GM12878 (cell line): ENCODE data around the gene PCDHGC5. TPM values are rescaled to one million over a fixed set of nuclear protein-coding genes. Genes with fewer than 3 reads are reported as not detected.
A peak's percentile ranks its signal among the peaks of the same experiment; 100 is the strongest.

Source experiments
- ATAC-seq: fragments of 200-7000 bp; cut with Tn5 transposase; 3 replicates; pipeline ENCODE4 v1.9.1; 2020; ENCODE audit warnings: mild to moderate bottlenecking, moderate library complexity
- BruUV-seq: library from RNA; stranded (reverse); fragments of 400-500 nt; replicated peaks from 2 replicates; lab custom pipeline; 2021; lab: Mats Ljungman, UMichigan
- CTCF ChIA-PET: fragments of 300-600 bp; sonication (Branson Sonifier 250); formaldehyde crosslinking; extraction: SDS; loops from one replicate; lab custom pipeline; 2021; ENCODE audit warnings: inconsistent platforms; lab: Yijun Ruan, JAX
- POLR2A ChIA-PET: fragments of 350-600 bp; formaldehyde crosslinking; extraction: SDS; loops from one replicate; lab custom pipeline; 2021; ENCODE audit warnings: inconsistent platforms; lab: Charles Lee
- RAD21 ChIA-PET: fragments of 300-600 bp; sonication (Branson Sonifier 250); formaldehyde crosslinking; loops from one replicate; lab custom pipeline; 2023; ENCODE audit warnings: antibody characterized with exemption; ENCODE audit not compliant: unreplicated experiment; lab: Charles Lee
- SMC1A ChIA-PET: fragments of 300-600 bp; sonication (Branson Sonifier 250); formaldehyde crosslinking; loops from one replicate; lab custom pipeline; 2023; ENCODE audit not compliant: unreplicated experiment, uncharacterized antibody; lab: Charles Lee
- DNase-seq: peaks from one replicate; pipeline ENCODE4 v3.0.0-alpha.2; 2011; ENCODE audit warnings: low read depth, low spot score
- FAIRE-seq: peaks from 3 replicates; lab custom pipeline; 2011; peaks lifted over from hg19 to GRCh38; lab: Jason Lieb, UNC
- H2AFZ ChIP-seq: 2 replicates; pipeline ENCODE4 v1.6.0; 2011; ENCODE audit warnings: low read depth, low read length, control low read depth; ENCODE audit not compliant: control insufficient read depth
- H3K27ac ChIP-seq: 2 replicates; pipeline ENCODE4 v1.5.1; 2011; ENCODE audit warnings: control low read depth; ENCODE audit not compliant: control insufficient read depth, insufficient read depth
- H3K27me3 ChIP-seq, 2 experiments: replicated peaks in 1 of 2; 2 replicates each; pipeline versions ENCODE4 v1.6.0 to v1.6.1; 2011; ENCODE audit warnings: low read length in 1 of 2; ENCODE audit not compliant: control insufficient read depth in 2 of 2, insufficient read depth in 2 of 2
- H3K36me3 ChIP-seq, 2 experiments: 2 replicates each; pipeline ENCODE4 v1.5.1; 2011; ENCODE audit warnings: low read length in 1 of 2; ENCODE audit not compliant: control insufficient read depth in 2 of 2, insufficient read depth in 2 of 2
- H3K4me1 ChIP-seq: 2 replicates; pipeline ENCODE4 v1.6.1; 2011; ENCODE audit warnings: mild to moderate bottlenecking, low read length, moderate library complexity, mixed read lengths; ENCODE audit not compliant: control insufficient read depth, insufficient read depth
- H3K4me2 ChIP-seq: 2 replicates; pipeline ENCODE4 v1.6.0; 2011; ENCODE audit warnings: control low read depth; ENCODE audit not compliant: control insufficient read depth, insufficient read depth
- H3K4me3 ChIP-seq: fragments of 200-600 bp; sonication (generic); 2 replicates; pipeline ENCODE4 v1.5.1; 2016
- H3K79me2 ChIP-seq: 2 replicates; pipeline ENCODE4 v1.6.0; 2011; ENCODE audit warnings: low read length; ENCODE audit not compliant: control insufficient read depth, insufficient read depth
- H3K9ac ChIP-seq: 2 replicates; pipeline ENCODE4 v1.8.0; 2011; ENCODE audit warnings: low read length, control low read depth, mixed read lengths; ENCODE audit not compliant: control insufficient read depth, insufficient read depth
- H3K9me3 ChIP-seq: replicated peaks from 3 replicates; pipeline ENCODE4 v1.5.1; 2011; ENCODE audit warnings: mild to moderate bottlenecking, low read length; ENCODE audit not compliant: control insufficient read depth, insufficient read depth
- H4K20me1 ChIP-seq: 2 replicates; pipeline ENCODE4 v1.6.0; 2011; ENCODE audit not compliant: control insufficient read depth, insufficient read depth
- BACH1 ChIP-seq: fragments of 450-650 bp; IDR thresholded peaks from 2 replicates; pipeline ENCODE4 v1.6.1; 2017; ENCODE audit warnings: mild to moderate bottlenecking, borderline replicate concordance
- BHLHE40 ChIP-seq, 2 experiments: fragments of 450-650 bp in 1 of 2; IDR thresholded peaks; 2 replicates each; pipeline ENCODE4 v1.6.1; 2011 to 2017; ENCODE audit warnings: low read depth in 2 of 2, borderline replicate concordance in 1 of 2, improper control_type of control experiment in 1 of 2, low read length in 1 of 2, mild to moderate bottlenecking in 1 of 2
- E2F8 ChIP-seq: fragments of 450-650 bp; IDR thresholded peaks from 2 replicates; pipeline ENCODE4 v1.6.1; 2018; ENCODE audit warnings: mild to moderate bottlenecking, low read depth, moderate library complexity; ENCODE audit not compliant: partially characterized antibody
- EGR1 ChIP-seq, 2 experiments: IDR thresholded peaks; 1 replicate in 1 of 2; 2 replicates in 1 of 2; pipeline ENCODE4 v1.6.1; 2011 to 2012; ENCODE audit warnings: low read depth in 2 of 2, low read length in 2 of 2, borderline replicate concordance in 1 of 2, mild to moderate bottlenecking in 1 of 2, moderate library complexity in 1 of 2
- FOS ChIP-seq: IDR thresholded peaks from 3 replicates; pipeline ENCODE4 v1.6.1; 2011; ENCODE audit warnings: borderline replicate concordance; ENCODE audit not compliant: insufficient read length; ENCODE audit errors: extremely low read depth
- NFIC ChIP-seq: IDR thresholded peaks from 2 replicates; pipeline ENCODE4 v1.6.1; 2012; ENCODE audit warnings: low read depth, mild to moderate bottlenecking, inconsistent platforms, low read length, moderate library complexity
- NR2C1 ChIP-seq: fragments of 450-650 bp; IDR thresholded peaks from 2 replicates; pipeline ENCODE4 v1.6.1; 2017; ENCODE audit warnings: antibody characterized with exemption, mild to moderate bottlenecking, moderate library complexity
- NRF1 ChIP-seq: conservative IDR thresholded peaks from 2 replicates; pipeline ENCODE4 v1.6.1; 2011; ENCODE audit warnings: mild to moderate bottlenecking, low read depth, low read length, improper control_type of control experiment
- PAX8 ChIP-seq: fragments of 450-650 bp; IDR thresholded peaks from 2 replicates; pipeline ENCODE4 v1.6.1; 2017; ENCODE audit warnings: mild to moderate bottlenecking, moderate library complexity
- SREBF1 ChIP-seq: IDR thresholded peaks from 2 replicates; pipeline ENCODE4 v1.6.1; 2012; ENCODE audit warnings: mild to moderate bottlenecking, low read length
- TARDBP ChIP-seq: IDR thresholded peaks from 2 replicates; pipeline ENCODE4 v1.6.1; 2016; ENCODE audit warnings: borderline replicate concordance
- ZNF622 ChIP-seq: fragments of 450-650 bp; IDR thresholded peaks from 2 replicates; pipeline ENCODE4 v1.6.1; 2017; ENCODE audit warnings: mild to moderate bottlenecking, inconsistent platforms
- ZZZ3 ChIP-seq: IDR thresholded peaks from 2 replicates; pipeline ENCODE4 v1.6.1; 2011; ENCODE audit warnings: low read depth; ENCODE audit not compliant: control insufficient read depth, insufficient read length
- WGBS: methylation state at CpG from one replicate; pipeline ENCODE4 v1.1.6; 2016; ENCODE audit warnings: low lambda C conversion rate; ENCODE audit not compliant: insufficient replicate concordance, insufficient coverage; ENCODE audit errors: missing lambda C conversion rate; 5-methylcytosine and 5-hydroxymethylcytosine counted together
- in situ Hi-C: fragments of 300-500 bp; cut with MboI; formaldehyde crosslinking; loops from 9 replicates; pipeline ENCODE4 v1.14.3; 2018; ENCODE audit warnings: mixed read lengths
- intact Hi-C: fragments of 100-400 bp; cut with micrococcal nuclease; formaldehyde crosslinking; loops from one replicate; pipeline ENCODE4 v1.14.2; 2022; ENCODE audit not compliant: unreplicated experiment
- polyA plus RNA-seq, 11 experiments: library from polyadenylated mRNA; depleted of rRNA in 4 of 11; unstranded in 6 of 11; stranded (reverse) in 5 of 11; fragments of >200 nt; fragmentation: Nextera tagmentation in 4 of 11; fragmentation: Illumina TruSeq in 1 of 11; extraction: Ambion mirVana in 4 of 11; extraction: Trizol in 1 of 11; gene quantifications; 1 replicate in 1 of 11; 2 replicates in 10 of 11; pipeline versions ENCODE4 v1.2.1 to v1.2.3, GENCODE V29; 2011 to 2016; ENCODE audit warnings: inconsistent platforms in 2 of 11, missing spikeins in 2 of 11, low read depth in 1 of 11
- total RNA-seq, 4 experiments: library from RNA; depleted of rRNA in 3 of 4; stranded (reverse); fragments of >200 nt in 3 of 4; fragmentation: Illumina TruSeq in 1 of 4; extraction: Trizol in 1 of 4; gene quantifications; 2 replicates each; pipeline versions ENCODE4 v1.2.1 to v1.2.3, GENCODE V29; 2013 to 2021
- TF ChIP-seq, protein P1 (sequence below): fragments of 450-650 bp; formaldehyde crosslinking; IDR thresholded peaks from 2 replicates; pipeline ENCODE4 v1.5.0; 2022; ENCODE audit warnings: mild to moderate bottlenecking, missing genetic modification characterization

PCDHGC5 gene
- total and polyA plus RNA-seq, 10 of the 15 experiments (the other 5 are each of a cell fraction or from before 2014, with no cell fraction given) = 0.05 to 0.87 (median 0.18) TPM; not detected in 2

- no peak for DNase-seq
- peak overlapping the region; percentile 90 for H3K27ac ChIP-seq
- peak overlapping the region; percentile 69 for H3K4me3 ChIP-seq
- peak overlapping the region; percentile 89 for H3K4me2 ChIP-seq
- peaks cover 70% of the 10 kb centered on the region for H3K4me1 ChIP-seq
- H3K9ac ChIP-seq = peak overlapping the region; percentile 25
- WGBS = under 1% methylated on average over 42 of the region's 43 CpGs
- in situ Hi-C loops (no loop called here), intact Hi-C loops (loop anchor here (1.0 to 5.0 kb wide), 4 partner anchors 37 to 124 kb away; partner anchors contain the start of genes HDAC3, PCDHGA11, PCDHGA12 and RELL2)
- POLR2A ChIA-PET = interaction anchor here (0.5 to 2.5 kb wide), 6 partner anchors 11 to 722 kb away, joined by 3 to 10 read pairs (median 4); partner anchors contain the start of gene PCDHGA10
- RAD21 ChIA-PET = interaction anchor here (0.6 to 11.6 kb wide), 12 partner anchors 10 to 111 kb away, joined by 3 to 109 read pairs (median 9); partner anchors contain the start of genes DIAPH1, PCDHGA11, PCDHGA12 and PCDHGB7
- H3K36me3 ChIP-seq = peaks cover 7 to 16% of the 10 kb centered on the region in 2 experiments
- SMC1A ChIA-PET = interaction anchor here (0.7 to 10.8 kb wide), 19 partner anchors 9 to 143 kb away, joined by 3 to 176 read pairs (median 5); partner anchors contain the start of genes DIAPH1, PCDHGA10, PCDHGA11 and PCDHGA12
- H4K20me1 ChIP-seq = no peaks in the 10 kb centered on the region
- no TSS peak for BruUV-seq
- CTCF ChIA-PET = interaction anchor here (0.5 to 11.9 kb wide), 27 partner anchors 10 to 484 kb away, joined by 3 to 213 read pairs (median 9); partner anchors contain the start of genes FCHSD1, PCDHGA10, PCDHGA11 and PCDHGA12
- no peak for FAIRE-seq
- ATAC-seq = peak; percentile 8
- H3K27me3 ChIP-seq = no peaks in the 10 kb centered on the region
- H3K9me3 ChIP-seq = no peaks in the 10 kb centered on the region
- H2AFZ ChIP-seq = peak overlapping the region; percentile 13
- H3K79me2 ChIP-seq = peaks cover 15% of the 10 kb centered on the region
- TF ChIP-seq TARDBP (0 out of 2 replicates have a peak, but pooled peaks have one; percentile 32), PAX8 (no peak), NR2C1 (no peak), E2F8 (no peak), ZZZ3 (no peak), EGR1 (IDR thresholded peaks at IDR 0.05; ENCODE audit: borderline replicate concordance in 1 of 2, low read depth in 2 of 2, low read length in 2 of 2) (peak in 1 of 2 experiments; percentile 65; a peak in 2 of 3 replicates), NRF1 (no peak), BHLHE40 (IDR thresholded peaks at IDR 0.05; ENCODE audit: borderline replicate concordance in 1 of 2, low read depth in 2 of 2, low read length in 1 of 2) (peak in 1 of 2 experiments; percentile 15; a peak in 1 of 4 replicates), FOS (no peak), NFIC (no peak), SREBF1 (no peak), ZNF622 (no peak), BACH1 (no peak)
- TF ChIP-seq, protein P1, sequence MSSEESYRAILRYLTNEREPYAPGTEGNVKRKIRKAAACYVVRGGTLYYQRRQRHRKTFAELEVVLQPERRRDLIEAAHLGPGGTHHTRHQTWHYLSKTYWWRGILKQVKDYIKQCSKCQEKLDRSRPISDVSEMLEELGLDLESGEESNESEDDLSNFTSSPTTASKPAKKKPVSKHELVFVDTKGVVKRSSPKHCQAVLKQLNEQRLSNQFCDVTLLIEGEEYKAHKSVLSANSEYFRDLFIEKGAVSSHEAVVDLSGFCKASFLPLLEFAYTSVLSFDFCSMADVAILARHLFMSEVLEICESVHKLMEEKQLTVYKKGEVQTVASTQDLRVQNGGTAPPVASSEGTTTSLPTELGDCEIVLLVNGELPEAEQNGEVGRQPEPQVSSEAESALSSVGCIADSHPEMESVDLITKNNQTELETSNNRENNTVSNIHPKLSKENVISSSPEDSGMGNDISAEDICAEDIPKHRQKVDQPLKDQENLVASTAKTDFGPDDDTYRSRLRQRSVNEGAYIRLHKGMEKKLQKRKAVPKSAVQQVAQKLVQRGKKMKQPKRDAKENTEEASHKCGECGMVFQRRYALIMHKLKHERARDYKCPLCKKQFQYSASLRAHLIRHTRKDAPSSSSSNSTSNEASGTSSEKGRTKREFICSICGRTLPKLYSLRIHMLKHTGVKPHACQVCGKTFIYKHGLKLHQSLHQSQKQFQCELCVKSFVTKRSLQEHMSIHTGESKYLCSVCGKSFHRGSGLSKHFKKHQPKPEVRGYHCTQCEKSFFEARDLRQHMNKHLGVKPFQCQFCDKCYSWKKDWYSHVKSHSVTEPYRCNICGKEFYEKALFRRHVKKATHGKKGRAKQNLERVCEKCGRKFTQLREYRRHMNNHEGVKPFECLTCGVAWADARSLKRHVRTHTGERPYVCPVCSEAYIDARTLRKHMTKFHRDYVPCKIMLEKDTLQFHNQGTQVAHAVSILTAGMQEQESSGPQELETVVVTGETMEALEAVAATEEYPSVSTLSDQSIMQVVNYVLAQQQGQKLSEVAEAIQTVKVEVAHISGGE (CRISPR knock-in tag) = no peak
Observed at GRCh38 chr5:141512911-141513626, 24.2 kb downstream of the PCDHGC5 start.
